Measurements from ENCODE around the gene PARP14. TPM values are rescaled to one million over a fixed set of nuclear protein-coding genes. Genes with fewer than 3 reads are reported as not detected.

Gene PARP14
- total and polyA plus RNA-seq, 5 donors = 6.9 to 21.8 (median 13.9) TPM

DNA sequence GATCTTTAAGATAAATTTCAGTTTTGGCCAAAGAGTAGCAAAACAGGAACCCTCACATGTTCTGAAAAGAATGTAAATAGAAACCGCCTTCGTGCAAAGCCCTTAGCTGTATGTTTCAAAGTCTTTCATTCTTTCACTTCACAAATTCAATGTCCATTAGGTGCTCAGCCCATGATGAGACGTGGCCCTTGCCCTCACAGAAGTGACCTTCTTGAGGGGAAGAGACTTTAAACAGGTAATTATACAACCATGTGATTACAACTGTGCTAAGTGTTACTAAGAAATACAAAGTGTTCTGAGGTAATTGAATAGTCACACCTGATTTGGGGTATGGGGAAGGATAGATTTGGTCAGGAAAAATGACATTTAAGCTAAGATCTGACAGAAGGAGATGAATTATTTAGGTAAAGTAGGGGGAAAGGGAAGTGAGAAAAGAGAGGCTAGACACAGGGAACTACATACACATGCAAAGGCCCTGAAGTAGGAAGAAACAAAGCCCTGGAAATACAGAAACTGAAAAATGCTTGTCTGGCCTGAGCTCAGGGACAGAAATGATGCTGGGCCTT, 93.4 kb downstream of the PARP14 start:
- Histone ChIP-seq H3K27ac (ENCODE audit: low read length) (no peak overlapping the region), H3K4me1 (ENCODE audit: control insufficient read depth, insufficient read depth, low read length) (no peaks in the 10 kb centered on the region), H3K9me3 (ENCODE audit: control insufficient read depth, low read length) (no peaks in the 10 kb centered on the region), H3K27me3 (ENCODE audit: control insufficient read depth, insufficient read depth) (no peaks in the 10 kb centered on the region), H3K4me3 (ENCODE audit: low read length) (no peak overlapping the region)
- 92% methylated on average over 3 of the region's 3 CpGs for whole genome bisulfite sequencing
- DNase-seq = no peak
- peak in 1 of 2 donors; percentile 38 for ATAC-seq
- intact Hi-C loops (cut with DNase I) = no loop called here

- Histone ChIP-seq H3K9me3 (ENCODE audit: control insufficient read depth, low read length) (no peaks in the 10 kb centered on the region), H3K4me3 (ENCODE audit: low read length) (no peak overlapping the region), H3K4me1 (ENCODE audit: control insufficient read depth, insufficient read depth, low read length) (no peaks in the 10 kb centered on the region), H3K27ac (ENCODE audit: low read length) (no peak overlapping the region), H3K27me3 (ENCODE audit: control insufficient read depth, insufficient read depth) (no peaks in the 10 kb centered on the region)
- ATAC-seq = no peak
- WGBS = 91% methylated on average over 3 of the region's 3 CpGs
- intact Hi-C loops (cut with DNase I) = no loop called here
- no peak for DNase-seq
These were observed 93.9 kb downstream of the PARP14 start for GRCh38 chr3:122774564-122774963.

GRCh38 chr3:122776675-122777468, 96.2 kb downstream of the PARP14 start:
- WGBS = 59% methylated on average over 5 of the region's 5 CpGs
- H3K27ac ChIP-seq (ENCODE audit: low read length) = no peak overlapping the region

DNA sequence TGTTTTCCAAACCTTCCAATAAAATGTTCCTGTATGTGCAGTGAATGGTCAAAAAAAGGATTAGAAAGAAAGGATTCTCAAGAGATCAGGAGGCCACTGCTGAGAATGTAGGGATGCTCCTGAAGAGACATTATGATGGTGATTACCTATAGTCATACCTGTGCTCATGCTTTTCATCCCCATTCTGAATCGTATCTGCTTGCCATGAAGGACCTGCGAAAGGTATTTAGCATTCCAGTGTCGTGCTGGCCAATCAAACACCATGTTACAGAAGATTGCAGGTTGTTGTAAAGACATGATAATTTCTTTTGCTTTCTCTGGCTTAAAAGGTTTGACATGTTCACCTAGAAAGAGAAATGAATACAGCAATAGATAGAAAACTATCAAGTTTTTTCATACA, 96.9 kb downstream of the PARP14 start:
- Histone ChIP-seq H3K4me3 (ENCODE audit: low read length) (no peak overlapping the region), H3K4me1 (ENCODE audit: control insufficient read depth, insufficient read depth, low read length) (no peaks in the 10 kb centered on the region), H3K27me3 (ENCODE audit: control insufficient read depth, insufficient read depth) (no peaks in the 10 kb centered on the region), H3K27ac (ENCODE audit: low read length) (no peak overlapping the region), H3K9me3 (ENCODE audit: control insufficient read depth, low read length) (no peaks in the 10 kb centered on the region)
- DNase-seq = no peak
- intact Hi-C loops (cut with DNase I) = no loop called here
- ATAC-seq = no peak
- 78% methylated on average over 3 of the region's 3 CpGs for WGBS

More at GRCh38 chr3:122776675-122777468, 96.2 kb downstream of the PARP14 start:
- Histone ChIP-seq H3K27me3 (ENCODE audit: control insufficient read depth, insufficient read depth) (no peaks in the 10 kb centered on the region), H3K4me3 (ENCODE audit: low read length) (no peak overlapping the region), H3K9me3 (ENCODE audit: control insufficient read depth, low read length) (no peaks in the 10 kb centered on the region), H3K4me1 (ENCODE audit: control insufficient read depth, insufficient read depth, low read length) (no peaks in the 10 kb centered on the region)
- ATAC-seq (no peak), DNase-seq (no peak)
- intact Hi-C loops (cut with DNase I) = no loop called here

Other genes starting within 250 kb of the PARP14 start
- gene KPNA1, start 165.9 kb upstream of the PARP14 start, total RNA-seq = 10 to 100 TPM; 50.1 to 66.9 (median 51.8) TPM
- gene KPNA1, start 165.9 kb upstream of the PARP14 start, polyA plus RNA-seq = 12.7 TPM
- gene PARP9, start 116.5 kb upstream of the PARP14 start, total RNA-seq = 10 to 100 TPM; 12.6 to 24.5 (median 14.4) TPM
- gene PARP9, start 116.5 kb upstream of the PARP14 start, polyA plus RNA-seq = 9.2 TPM
- gene DTX3L, start 116.5 kb upstream of the PARP14 start, total RNA-seq = 10 to 100 TPM; 12.1 to 24.1 (median 13.6) TPM
- 5.2 TPM for gene DTX3L, start 116.5 kb upstream of the PARP14 start, polyA plus RNA-seq
- gene PARP15, start 103.2 kb upstream of the PARP14 start, total RNA-seq = 1 to 10 TPM in 1 of 4 donors, under 1 TPM in 3; 0.82 to 1.6 (median 0.93) TPM
- 0.95 TPM for gene PARP15, start 103.2 kb upstream of the PARP14 start, polyA plus RNA-seq
- gene HSPBAP1, start 113.0 kb downstream of the PARP14 start, total RNA-seq = 1 to 10 TPM; 5.7 to 8.3 (median 6.9) TPM
- gene HSPBAP1, start 113.0 kb downstream of the PARP14 start, polyA plus RNA-seq = 5.6 TPM
- gene SLC49A4, start 114.2 kb downstream of the PARP14 start, total RNA-seq = 10 to 100 TPM; 19.9 to 26.8 (median 20.8) TPM
- 13.4 TPM for gene SLC49A4, start 114.2 kb downstream of the PARP14 start, polyA plus RNA-seq